HG03354 (cell line): ENCODE measurements around the gene MOCS1.

Experiments
- ATAC-seq: cut with Tn5 transposase; IDR thresholded peaks from one replicate; pipeline ENCODE4 v1.9.1; 2021; ENCODE audit warnings: mild to moderate bottlenecking; ENCODE audit not compliant: unreplicated experiment, poor library complexity, severe bottlenecking

MOCS1 gene

DNA sequence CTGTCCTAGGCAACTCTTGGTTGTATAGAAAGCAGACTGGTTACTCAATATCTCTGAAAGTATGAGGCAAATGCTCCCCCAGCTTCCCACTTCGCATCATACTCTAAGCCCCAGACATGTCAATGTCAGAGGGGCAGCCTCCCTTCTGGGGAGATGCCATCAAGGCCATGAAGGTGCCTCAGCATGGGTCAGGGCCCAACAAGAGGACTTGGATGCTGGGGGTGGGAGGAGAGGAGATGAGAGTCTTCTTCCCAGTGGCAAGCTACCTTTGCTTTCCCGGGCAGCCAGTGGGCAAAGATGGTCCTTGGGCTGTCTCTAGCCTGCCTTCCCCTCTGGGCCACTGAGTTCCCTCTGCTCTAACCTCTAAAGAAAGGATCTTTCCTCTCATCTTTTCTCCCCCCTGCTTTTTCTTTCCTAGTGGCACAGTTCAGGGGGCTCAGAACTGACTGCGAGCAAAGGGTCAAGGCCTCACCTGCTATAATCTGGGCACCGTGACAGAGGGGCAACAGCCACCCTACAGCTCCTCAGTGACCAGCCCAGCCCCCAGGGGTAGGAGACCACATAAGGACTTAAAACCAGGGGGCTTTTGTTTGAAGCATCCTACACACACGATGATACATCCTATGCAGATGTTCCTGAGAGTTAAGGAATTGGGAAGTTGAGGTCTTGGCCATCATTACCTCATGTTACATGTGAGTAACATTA is 26.2 kb downstream of the MOCS1 start:
- ATAC-seq: no peak

DNA sequence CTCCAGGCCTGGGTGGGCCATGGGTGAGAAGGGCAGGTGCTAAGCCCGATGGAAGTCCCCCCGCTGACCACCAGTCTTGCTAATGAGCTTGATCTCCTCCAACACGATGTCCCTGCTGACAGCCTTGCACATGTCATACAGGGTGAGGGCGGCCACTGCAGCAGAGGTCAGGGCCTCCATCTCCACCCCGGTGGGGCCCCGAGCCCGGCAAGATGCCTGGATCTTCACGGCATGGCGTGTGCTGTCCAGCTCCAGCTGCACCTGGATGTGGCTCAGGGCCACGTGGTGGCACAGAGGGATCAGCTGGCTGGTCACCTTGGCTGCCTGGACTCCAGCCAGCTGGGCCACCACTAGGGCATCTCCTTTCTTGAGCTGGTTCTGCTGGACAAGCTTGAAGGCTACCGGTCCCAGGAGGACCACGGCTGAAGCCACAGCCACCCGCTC is 27.9 kb downstream of the MOCS1 start:
- no peak for ATAC-seq

DNA sequence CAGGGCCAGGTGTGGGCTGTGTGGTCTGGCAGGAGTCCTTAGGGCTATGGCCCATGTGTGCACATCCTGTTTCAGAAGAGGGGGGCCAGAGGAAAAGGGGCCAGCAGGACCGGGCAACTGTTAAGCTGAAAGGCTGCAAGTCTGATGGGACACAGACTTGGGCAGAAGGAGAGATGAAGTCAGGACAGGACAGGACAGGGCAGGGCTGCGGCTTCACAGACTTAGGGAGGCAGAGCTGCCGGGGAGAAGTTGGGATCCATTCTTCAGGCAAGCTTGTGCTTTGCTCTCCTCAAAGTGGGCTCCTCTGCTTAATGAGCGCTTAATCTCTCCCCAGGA is 28.7 kb downstream of the MOCS1 start:
- no peak for ATAC-seq

DNA sequence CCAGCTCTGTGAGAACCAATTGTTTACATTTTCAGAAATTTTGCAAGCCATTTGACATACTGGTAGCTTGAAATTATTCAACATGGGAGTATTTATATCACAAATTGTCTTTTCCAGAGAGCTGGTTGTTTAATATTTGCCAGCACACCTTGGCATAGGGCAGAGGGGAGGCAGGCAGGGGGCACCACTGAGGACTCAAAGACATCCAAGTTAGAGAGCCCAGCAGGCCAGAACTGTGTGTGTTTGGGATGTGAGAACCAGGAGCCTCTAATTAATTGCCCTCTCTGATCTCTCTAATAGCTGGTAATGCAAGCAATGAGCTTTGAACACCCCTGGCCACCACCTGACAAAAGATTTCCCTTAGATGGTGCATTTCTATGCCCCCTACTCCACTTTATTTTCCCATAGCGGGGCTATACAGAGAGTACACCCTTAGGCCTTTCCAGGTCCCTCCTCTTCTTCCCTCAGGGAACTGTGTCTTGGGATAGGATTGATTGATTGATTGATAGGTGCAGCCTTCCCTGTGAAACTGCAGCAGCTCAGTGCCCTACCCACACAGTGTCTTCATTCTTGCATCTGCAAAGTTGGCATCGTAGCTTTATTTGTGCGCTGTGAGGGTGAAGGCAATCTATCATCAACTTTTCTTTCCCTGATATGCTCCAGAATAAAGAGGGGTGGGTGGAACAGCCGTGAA is 29.2 kb downstream of the MOCS1 start:
- no peak for ATAC-seq

DNA sequence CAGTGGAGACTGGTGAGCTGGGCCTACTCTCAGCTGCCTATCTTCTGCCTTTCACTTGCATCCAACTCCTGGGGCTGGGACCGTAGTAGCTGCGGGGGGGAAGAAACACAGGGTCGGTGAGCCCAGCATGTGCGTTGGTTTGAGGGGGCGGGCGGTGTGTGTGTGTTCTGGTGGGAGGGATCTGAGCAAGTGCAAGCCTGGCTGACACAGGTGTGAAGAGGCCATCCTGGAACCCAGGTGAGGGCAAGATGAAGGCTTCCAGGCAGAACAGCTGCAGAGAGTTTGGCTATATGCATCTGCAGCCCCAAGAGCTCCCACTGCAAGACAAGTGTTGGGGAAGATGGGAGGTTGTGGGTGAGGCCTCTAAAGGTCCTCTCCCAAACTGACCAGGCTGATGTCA is 30.6 kb downstream of the MOCS1 start:
- no peak for ATAC-seq

DNA sequence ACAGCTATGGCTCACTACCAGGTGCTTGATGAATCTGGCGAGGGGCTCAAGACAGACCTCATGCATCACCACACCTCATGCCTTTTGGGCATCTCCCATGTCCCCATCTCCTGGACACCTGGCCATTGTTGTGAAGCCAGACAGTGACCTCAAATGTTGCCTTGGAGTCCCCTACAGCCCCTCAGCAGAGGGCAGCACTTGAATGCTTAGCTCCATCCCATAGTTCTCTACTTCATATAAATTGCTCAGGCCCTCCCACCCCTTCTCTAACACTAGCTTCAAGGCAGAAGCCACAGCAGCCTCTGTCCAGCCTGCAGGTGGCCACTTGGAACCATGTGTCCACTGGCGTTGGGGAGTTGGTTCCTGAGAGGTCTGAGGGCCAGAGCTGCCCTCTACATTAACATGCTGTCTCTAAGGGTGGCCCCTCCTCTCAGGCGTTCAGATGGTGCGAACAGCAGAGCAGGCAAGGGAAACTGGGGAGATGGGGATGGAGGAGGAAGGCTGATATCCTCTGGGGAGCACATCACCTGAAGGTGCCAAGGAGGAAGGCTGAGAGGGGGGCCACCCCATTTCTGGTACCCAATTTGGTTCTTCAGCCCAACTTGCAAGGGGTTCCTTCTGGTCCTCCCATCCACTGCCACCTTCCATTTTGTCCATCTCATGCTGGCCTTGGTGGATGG is 31.3 kb downstream of the MOCS1 start:
- no peak for ATAC-seq

DNA sequence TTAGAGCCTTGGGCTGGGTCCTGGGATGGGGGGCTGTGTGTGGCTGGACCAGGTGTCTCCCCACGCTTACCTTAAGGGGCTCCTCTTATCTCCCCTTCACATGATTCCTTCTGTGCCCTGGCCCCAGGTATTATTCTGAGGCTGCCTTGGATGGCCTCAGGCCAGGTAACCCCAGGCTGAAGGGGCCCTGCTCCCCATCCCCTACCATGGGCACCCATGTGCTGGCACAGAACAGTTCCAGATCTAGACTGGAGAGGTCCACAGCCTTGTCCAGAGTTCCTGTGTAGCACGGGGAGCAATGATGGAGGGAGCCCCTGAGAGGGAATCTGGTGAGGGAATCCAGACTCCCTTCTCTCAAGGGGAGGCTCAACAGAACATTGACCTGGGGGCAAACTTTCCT is 32.1 kb downstream of the MOCS1 start:
- ATAC-seq: no peak

DNA sequence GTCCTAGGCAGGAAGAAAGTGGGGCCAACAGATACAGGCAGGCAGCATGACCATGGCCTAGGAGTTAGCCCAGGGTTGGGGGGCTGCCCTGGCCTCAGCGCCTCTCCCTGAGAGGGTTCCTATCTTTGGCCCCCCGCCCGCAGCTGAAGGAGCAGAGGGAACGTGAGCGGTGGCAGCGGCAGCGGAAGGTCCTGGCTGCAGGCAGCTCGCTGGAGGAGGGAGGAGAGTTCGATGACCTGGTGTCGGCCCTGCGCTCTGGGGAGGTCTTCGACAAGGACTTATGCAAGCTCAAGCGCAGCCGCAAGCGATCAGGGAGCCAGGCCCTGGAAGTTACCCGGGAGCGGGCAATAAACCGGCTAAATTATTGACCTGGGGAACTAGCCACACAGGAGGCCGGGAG is 32.6 kb downstream of the MOCS1 start:
- ATAC-seq: no peak

DNA sequence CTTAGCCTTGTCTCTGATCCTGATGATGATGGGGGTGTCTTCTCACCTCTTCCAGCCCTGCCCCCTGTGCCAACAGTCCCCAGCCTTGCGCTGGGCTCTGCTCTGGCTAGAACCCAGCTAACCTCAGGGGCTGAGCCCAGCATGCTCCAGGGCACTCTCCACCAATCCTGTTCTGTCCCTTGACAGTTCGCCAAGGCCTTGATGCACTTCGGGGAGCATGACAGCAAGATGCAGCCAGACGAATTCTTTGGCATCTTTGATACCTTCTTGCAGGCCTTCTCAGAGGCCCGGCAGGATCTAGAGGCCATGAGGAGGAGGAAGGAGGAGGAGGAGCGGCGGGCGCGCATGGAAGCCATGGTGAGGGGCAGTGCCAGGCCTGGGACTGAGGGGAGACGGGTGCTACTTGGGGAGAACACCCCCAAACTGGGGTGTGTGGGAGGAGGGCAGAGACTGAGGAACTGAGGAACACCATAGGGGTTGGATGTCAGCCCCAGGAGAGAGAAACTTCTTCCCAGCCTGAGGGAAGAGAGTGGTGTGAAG is 33.1 kb downstream of the MOCS1 start:
- ATAC-seq: no peak

DNA sequence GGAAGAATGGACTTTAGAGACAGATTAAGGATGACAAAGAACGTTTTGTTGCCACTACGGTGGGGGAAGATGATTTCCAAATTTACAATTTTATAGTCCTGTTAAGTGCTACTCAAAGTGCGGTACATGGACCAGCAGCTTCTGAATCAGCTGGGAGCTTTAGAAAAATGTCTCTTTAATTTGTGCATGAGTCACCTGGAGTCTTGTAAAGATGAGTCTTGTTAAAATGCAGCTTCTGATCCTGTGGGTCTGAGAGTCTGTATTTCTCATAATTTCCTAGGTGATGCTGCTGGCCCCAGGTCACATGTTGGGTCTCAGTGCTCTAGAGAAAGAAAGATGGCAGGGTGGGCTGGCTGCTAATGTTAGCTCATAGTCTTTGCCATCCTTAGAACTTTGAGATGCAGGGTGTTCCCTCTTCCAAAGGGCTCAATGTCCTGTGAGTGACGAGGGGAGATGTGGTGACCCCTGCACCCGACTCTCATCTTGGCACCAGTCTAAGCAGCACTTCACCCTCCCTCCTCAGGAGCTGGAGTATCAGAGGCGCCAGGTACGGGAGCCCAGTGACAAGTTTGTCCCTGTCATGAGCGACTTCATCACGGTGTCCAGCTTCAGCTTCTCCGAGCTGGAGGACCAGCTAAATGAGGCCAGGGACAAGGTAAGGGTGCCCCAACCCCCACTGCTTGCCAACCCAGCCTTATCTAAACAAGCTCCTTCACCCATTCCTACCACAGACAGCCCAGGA is 34.5 kb downstream of the MOCS1 start:
- no peak for ATAC-seq

DNA sequence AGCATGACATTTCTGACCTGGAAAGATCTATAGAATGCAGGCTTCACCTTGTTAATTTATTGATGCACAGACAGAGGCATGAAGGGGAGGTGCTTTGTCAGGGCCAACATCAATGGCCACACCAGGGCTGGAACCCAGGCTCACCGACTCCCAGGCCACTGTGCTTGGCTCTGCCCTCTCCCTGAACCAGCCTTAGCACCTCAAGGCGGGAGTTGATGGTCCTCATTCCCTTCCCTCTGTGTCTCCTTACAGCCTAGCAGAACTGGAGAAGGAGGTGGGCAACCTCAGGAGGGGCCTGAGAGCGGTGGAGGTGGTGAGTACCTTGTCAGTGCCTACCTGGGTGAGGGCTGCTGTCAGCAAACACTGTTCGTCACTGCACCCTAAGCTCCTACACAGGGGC is 35.6 kb downstream of the MOCS1 start:
- no peak for ATAC-seq

DNA sequence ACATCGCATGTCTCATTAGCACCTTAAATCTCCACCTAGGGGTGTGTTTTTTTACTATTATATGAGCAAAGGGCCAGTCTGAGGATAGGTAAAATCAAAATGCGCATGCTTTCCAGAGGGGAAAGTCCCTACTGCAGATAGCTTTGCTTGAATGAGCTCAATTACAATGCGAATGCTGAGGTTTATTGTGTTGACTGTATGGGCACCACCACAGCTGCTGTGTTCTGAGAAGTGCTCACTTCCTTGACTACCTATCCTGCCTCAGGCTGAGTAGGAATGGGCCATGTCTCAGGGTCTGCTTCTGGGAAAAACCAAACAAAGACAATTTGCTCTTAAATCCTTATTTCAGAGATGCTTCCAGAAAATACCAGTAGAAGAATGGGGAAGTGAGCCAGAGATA is 36.6 kb downstream of the MOCS1 start:
- no peak for ATAC-seq

DNA sequence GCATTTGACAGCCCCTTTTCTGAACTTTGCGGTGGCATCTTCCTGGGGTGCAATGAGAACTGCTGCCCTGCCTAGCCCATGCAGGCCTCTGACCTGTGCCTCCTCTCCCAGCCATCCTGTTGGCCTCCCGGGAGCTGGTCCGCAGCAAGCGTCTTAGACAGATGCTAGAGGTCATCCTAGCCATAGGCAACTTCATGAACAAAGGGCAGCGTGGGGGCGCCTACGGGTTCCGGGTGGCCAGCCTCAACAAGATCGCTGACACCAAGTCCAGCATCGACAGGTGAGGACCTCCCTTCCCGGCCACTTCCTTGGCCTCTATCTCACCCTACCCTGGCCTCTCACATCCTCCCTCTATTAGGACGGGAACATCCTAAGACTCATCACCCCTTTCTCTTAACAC is 37.6 kb downstream of the MOCS1 start:
- no peak for ATAC-seq

DNA sequence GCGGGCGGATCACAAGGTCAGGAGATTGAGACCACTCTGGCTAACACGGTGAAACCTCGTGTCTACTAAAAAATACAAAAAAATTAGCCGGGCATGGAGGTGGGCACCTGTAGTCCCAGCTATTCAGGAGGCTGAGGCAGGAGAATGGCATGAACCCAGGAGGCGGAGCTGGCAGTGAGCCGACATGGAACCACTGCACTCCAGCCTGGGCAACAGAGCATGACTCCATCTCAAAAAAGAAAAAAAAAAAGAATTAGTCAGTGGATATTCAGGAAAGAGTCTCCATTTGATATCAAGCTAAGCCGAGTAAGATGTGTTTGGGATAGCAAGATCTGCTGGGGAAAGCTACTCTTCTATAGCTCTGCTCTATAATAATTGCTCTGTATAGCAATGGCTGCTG is 41.0 kb downstream of the MOCS1 start:
- ATAC-seq: no peak

DNA sequence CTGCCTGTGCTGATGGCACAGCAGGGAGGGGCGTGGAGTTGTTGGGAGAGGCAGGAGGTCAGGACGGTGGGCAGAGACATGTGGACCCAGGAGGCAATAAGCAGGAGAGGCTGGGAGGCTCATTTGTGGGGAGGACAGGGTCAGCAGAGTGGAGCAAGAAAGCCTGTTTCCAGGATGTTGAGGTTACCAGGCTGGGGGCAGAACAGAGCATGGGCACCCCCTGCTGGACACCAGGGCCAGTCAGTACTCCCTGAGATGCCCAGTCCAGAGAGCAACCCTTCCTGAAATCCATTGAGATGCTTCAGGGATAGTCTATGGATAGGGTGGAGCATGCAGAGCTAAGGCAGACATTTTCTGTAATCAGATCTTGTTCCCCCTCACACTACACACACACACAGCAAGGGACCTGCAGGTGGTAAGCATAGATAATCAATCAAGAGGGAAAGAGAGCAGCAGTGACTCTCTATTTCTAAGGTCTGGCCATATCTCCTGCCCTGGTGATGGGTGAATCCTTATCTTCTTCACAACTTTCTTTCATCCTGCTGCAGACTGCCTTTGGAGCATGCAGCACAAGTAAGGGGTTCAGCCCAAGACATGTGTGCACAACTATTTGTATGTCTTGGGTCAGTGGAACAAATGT is 41.7 kb downstream of the MOCS1 start:
- ATAC-seq: no peak

DNA sequence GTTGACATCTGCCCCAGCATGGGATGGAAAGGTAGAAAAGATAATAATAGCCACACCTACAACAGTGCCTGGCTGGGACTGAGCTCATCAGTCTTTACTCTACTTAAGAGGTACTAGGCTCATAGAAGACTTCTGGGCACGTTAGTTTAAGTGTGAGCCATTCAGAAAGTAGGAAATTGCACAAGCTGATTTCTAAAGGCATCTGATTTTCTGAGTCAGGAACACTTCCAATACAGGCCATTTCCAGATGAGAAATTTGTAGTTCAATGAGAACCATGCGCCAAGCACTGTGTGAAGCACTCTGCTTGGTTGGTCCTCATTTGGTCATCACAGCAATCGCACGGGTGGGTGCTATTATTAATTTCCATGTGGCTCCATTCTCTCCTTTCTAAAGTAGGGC is 42.3 kb downstream of the MOCS1 start:
- no peak for ATAC-seq

DNA sequence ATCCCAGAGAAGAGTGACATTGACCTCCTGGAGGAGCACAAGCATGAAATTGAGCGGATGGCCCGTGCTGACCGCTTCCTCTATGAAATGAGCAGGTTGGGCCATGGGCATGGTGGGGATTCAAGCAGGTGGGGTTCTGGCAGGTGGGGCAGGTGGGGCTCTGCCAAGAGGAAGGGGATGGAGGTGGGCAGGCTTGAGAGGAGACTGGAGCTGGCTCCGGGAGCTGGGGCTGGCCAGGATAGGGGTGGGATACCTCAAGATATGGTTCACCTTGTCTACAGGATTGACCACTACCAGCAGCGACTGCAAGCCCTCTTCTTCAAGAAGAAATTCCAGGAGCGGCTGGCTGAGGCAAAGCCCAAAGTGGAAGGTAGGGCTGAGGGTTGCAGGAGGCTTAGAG is 42.9 kb downstream of the MOCS1 start:
- no peak for ATAC-seq

DNA sequence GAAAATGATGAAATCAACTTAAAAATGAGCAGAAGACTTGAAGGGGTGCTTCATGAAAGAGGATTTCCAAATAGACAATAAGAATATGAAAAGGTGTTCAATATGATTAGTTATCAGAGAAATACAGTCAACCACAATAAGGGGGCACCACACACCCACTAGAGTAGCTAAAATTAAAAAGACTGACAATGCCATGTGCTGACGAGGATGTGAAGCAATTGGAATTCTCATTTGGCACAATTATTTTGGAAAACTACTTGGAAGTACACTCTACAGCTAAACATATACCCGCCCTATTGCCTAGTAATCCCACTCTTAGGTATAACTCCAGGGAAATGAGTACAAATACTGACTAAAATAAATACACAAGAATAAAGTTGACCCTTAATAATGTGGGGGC is 45.0 kb downstream of the MOCS1 start:
- ATAC-seq: no peak

DNA sequence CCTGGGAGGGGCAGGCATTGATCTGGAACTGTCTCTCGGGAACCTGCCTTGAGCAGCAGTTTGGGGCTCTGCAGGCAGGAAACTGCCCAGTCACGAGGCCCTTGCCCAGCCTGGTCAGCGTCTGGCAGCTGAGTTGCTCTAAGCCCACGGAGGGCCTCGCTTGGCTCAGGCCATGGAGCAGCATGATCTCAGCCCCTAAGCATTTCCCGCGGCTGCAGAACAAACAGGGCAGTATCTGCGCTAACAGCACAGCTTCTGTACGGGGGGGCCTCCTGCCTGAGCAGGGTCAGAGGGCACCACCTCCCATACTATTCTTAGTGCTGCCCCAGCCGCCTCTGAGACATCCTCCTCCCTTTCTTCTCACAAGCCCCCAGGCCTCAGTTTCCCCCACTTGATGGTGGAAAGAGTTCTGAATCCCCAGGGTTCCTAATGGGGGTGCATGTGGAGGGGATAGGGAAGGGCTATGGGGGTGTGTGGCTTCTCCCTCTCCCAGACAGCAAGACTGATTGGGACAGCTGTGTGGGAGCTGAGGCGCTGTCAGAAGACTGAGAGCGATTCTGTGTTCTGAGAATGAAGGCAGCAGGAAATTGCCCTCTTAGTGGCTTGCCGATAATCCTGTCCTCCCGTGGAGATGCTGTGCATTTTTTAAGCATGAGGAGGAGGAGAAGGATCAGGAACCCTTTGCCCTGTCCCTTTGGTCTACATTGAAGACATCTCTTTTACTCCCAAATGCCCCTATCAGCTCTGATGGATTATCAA is 46.4 kb downstream of the MOCS1 start:
- no peak for ATAC-seq
